ENCODE data around the gene LAT.

- no peak for TF ChIP-seq CTCF (IDR thresholded peaks at IDR 0.05)
- no peak for TF ChIP-seq POLR2A (IDR thresholded peaks at IDR 0.05)
- no peak for TF ChIP-seq EP300 (IDR thresholded peaks at IDR 0.05)
- no peak for TF ChIP-seq POLR2AphosphoS5 (IDR thresholded peaks at IDR 0.05)
These were observed 20.4 kb upstream of the LAT start for GRCh38 chr16:28964496-28964895.
